Measurements from ENCODE around the gene OOSP4B. TPM values are rescaled to one million over a fixed set of nuclear protein-coding genes. Genes with fewer than 3 reads are reported as not detected.

Gene OOSP4B
- total RNA-seq, 1 experiment from 2014 or later, result not detected

DNA sequence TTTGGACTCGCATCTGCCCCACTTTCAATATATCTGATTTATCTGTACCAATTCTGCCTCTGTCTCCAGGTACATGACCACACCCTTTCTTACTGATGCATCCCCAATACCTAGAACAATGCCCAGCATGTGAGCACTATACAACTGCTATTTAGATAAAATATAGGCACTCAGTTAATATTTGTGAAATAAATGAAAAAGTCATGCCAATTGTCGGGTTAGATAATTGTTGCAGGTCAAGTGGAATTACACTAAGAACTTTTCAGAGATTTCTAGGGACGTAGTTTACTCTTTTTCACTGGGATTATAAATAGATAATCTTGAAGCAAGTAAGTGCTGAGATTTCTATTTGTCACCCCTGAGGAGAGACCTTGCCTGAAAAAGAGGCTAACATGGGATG lies 32.6 kb upstream of the OOSP4B start:
- Histone ChIP-seq H3K9me2 (ENCODE audit: insufficient read depth) (no peaks in the 10 kb centered on the region), H3K4me1 (replicated peaks; ENCODE audit: insufficient read depth) (no peaks in the 10 kb centered on the region), H2AFZ (no peak overlapping the region), H3K27me3 (ENCODE audit: insufficient read depth, low read depth) (peaks cover 8% of the 10 kb centered on the region; the same call in 1 of the 2 replicates), H3K4me3 (no peak overlapping the region), H3K9me3 (ENCODE audit: insufficient read depth, low read depth) (no peaks in the 10 kb centered on the region), H3K4me2 (no peak overlapping the region), H3K79me2 (ENCODE audit: low read depth) (no peaks in the 10 kb centered on the region), H3K27ac (no peak overlapping the region), H4K20me1 (ENCODE audit: insufficient read depth) (no peaks in the 10 kb centered on the region), H3F3A (ENCODE audit: insufficient read depth, low read depth) (no peaks in the 10 kb centered on the region), H3K36me3 (ENCODE audit: low read depth) (no peaks in the 10 kb centered on the region)
- no peak for DNase-seq
- CTCF ChIA-PET, result no interaction called here
- TF ChIP-seq EZH2 (IDR thresholded peaks at IDR 0.05; ENCODE audit: low read depth), result no peak
- TF ChIP-seq, protein P1, sequence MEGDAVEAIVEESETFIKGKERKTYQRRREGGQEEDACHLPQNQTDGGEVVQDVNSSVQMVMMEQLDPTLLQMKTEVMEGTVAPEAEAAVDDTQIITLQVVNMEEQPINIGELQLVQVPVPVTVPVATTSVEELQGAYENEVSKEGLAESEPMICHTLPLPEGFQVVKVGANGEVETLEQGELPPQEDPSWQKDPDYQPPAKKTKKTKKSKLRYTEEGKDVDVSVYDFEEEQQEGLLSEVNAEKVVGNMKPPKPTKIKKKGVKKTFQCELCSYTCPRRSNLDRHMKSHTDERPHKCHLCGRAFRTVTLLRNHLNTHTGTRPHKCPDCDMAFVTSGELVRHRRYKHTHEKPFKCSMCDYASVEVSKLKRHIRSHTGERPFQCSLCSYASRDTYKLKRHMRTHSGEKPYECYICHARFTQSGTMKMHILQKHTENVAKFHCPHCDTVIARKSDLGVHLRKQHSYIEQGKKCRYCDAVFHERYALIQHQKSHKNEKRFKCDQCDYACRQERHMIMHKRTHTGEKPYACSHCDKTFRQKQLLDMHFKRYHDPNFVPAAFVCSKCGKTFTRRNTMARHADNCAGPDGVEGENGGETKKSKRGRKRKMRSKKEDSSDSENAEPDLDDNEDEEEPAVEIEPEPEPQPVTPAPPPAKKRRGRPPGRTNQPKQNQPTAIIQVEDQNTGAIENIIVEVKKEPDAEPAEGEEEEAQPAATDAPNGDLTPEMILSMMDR (conservative IDR thresholded peaks at IDR 0.05), result no peak
- intact Hi-C loops (cut with micrococcal nuclease; ENCODE audit: unreplicated experiment), result no loop called here
- POLR2A ChIA-PET (ENCODE audit: unreplicated experiment), result no interaction called here
- no TSS peak for BruUV-seq (replicated peaks)

DNA sequence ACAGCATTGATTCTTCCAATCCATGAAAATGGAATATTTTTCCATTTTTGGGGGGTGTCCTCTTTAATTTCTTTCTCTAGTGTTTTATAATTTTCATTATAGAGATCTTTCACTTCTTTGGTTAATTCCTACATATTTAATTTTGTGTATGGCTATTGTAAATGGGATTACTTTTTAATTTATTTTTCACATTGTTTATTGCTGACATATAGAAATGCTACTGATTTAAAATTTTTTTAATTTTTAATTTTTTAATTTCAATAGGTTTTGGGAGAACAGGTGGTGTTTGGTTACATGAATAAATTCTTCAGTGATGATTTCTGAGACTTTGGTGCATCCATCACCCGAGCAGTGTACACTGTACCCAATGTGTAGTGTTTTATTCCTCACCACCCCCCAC lies 26.6 kb upstream of the OOSP4B start:
- no peaks in the 10 kb centered on the region for H3K9me2 ChIP-seq (ENCODE audit: insufficient read depth)

DNA sequence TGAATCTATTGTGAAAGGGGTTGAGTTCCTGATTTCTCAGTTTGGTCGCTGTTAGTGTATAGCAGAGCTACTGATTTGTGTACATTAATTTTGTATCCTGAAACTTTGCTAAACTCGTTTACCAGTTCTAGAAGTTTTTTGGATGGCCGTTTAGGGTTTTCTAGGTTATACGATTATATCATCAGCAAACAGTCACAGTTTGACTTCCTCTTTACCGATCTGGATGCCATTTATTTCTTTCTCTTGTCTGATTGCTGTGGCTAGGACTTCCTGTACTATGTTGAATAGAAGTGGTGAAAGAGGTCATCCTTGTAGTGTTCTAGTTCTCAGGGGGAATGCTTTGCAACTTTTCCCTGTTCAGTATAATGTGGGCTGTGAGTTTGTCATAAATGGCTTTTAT lies 24.6 kb upstream of the OOSP4B start:
- Histone ChIP-seq H3K4me1 (replicated peaks; ENCODE audit: insufficient read depth) (no peaks in the 10 kb centered on the region), H3K27me3 (ENCODE audit: insufficient read depth, low read depth) (no peaks in the 10 kb centered on the region), H3K36me3 (ENCODE audit: low read depth) (no peaks in the 10 kb centered on the region), H3K79me2 (ENCODE audit: low read depth) (no peaks in the 10 kb centered on the region), H3K27ac (no peak overlapping the region), H4K20me1 (ENCODE audit: insufficient read depth) (no peaks in the 10 kb centered on the region), H3K4me2 (no peak overlapping the region), H3K4me3 (no peak overlapping the region), H3K9me3 (ENCODE audit: insufficient read depth, low read depth) (no peaks in the 10 kb centered on the region), H3F3A (ENCODE audit: insufficient read depth, low read depth) (no peaks in the 10 kb centered on the region), H2AFZ (no peak overlapping the region), H3K9me2 (ENCODE audit: insufficient read depth) (no peaks in the 10 kb centered on the region)
- no peak for DNase-seq
- TF ChIP-seq EZH2 (IDR thresholded peaks at IDR 0.05; ENCODE audit: low read depth), result no peak
- TF ChIP-seq, protein P1 (conservative IDR thresholded peaks at IDR 0.05), result no peak
- intact Hi-C loops (cut with micrococcal nuclease; ENCODE audit: unreplicated experiment), result no loop called here
- BruUV-seq (replicated peaks), result no TSS peak
- CTCF ChIA-PET, result no interaction called here
- POLR2A ChIA-PET (ENCODE audit: unreplicated experiment), result no interaction called here

More for the DNA sequence above, 26.6 kb upstream of the OOSP4B start:
- no peaks in the 10 kb centered on the region for H3K4me1 ChIP-seq (replicated peaks; ENCODE audit: insufficient read depth)
- no peaks in the 10 kb centered on the region for H4K20me1 ChIP-seq (ENCODE audit: insufficient read depth)
- intact Hi-C loops (cut with micrococcal nuclease; ENCODE audit: unreplicated experiment), result no loop called here
- TF ChIP-seq, protein P1 (conservative IDR thresholded peaks at IDR 0.05), result no peak
- TF ChIP-seq EZH2 (IDR thresholded peaks at IDR 0.05; ENCODE audit: low read depth), result no peak
- no peaks in the 10 kb centered on the region for H3K36me3 ChIP-seq (ENCODE audit: low read depth)
- no peaks in the 10 kb centered on the region for H3K9me3 ChIP-seq (ENCODE audit: insufficient read depth, low read depth)
- H3K4me2 ChIP-seq, result no peak overlapping the region
- H3K27ac ChIP-seq, result no peak overlapping the region
- H3K79me2 ChIP-seq (ENCODE audit: low read depth), result no peaks in the 10 kb centered on the region
- BruUV-seq (replicated peaks), result no TSS peak
- DNase-seq, result no peak
- no peaks in the 10 kb centered on the region for H3F3A ChIP-seq (ENCODE audit: insufficient read depth, low read depth)
- H3K4me3 ChIP-seq, result no peak overlapping the region
- ChIA-PET POLR2A (ENCODE audit: unreplicated experiment) (no interaction called here), CTCF (interaction anchor here (0.6 kb wide), 1 partner anchor 712 kb away, joined by 5 read pairs; no protein-coding TSS in a partner anchor)
- H3K27me3 ChIP-seq (ENCODE audit: insufficient read depth, low read depth), result no peaks in the 10 kb centered on the region
- no peak overlapping the region for H2AFZ ChIP-seq
